Memory B cell (primary cell): ENCODE results near the gene CLEC17A.
A peak's percentile ranks its signal among the peaks of the same experiment; 100 is the strongest.
"Not testable (repeated sequence)": the region's sequence is repeated elsewhere in the genome, so short reads cannot be mapped to it uniquely, and the experiment has no call there.

Source experiments
- ATAC-seq: fragments of 150-1000 bp; cut with Tn5 transposase; 2 replicates; pipeline ENCODE4 v1.10.0; 2021; ENCODE audit warnings: low read depth, mild to moderate bottlenecking, moderate library complexity
- DNase-seq, 2 donors: peaks; one replicate each; pipeline ENCODE4 v3.0.0; 2022; ENCODE audit warnings: low spot score in 2 of 2
- H3K27ac Mint-ChIP-seq: one replicate; pipeline ENCODE4 v1.8.0; 2022; ENCODE audit warnings: mild to moderate bottlenecking, moderate library complexity, mixed read lengths
- H3K27me3 Mint-ChIP-seq: one replicate; pipeline ENCODE4 v1.8.0; 2022; ENCODE audit warnings: mixed read lengths
- H3K36me3 Mint-ChIP-seq: one replicate; pipeline ENCODE4 v1.8.0; 2022; ENCODE audit warnings: mild to moderate bottlenecking, mixed read lengths
- H3K4me1 Mint-ChIP-seq: one replicate; pipeline ENCODE4 v1.8.0; 2022; ENCODE audit warnings: mixed read lengths
- H3K4me3 Mint-ChIP-seq: one replicate; pipeline ENCODE4 v1.8.0; 2022; ENCODE audit warnings: mild to moderate bottlenecking, moderate library complexity, mixed read lengths
- H3K9me3 Mint-ChIP-seq: one replicate; pipeline ENCODE4 v1.8.0; 2022; ENCODE audit warnings: mixed read lengths

CLEC17A gene

DNA sequence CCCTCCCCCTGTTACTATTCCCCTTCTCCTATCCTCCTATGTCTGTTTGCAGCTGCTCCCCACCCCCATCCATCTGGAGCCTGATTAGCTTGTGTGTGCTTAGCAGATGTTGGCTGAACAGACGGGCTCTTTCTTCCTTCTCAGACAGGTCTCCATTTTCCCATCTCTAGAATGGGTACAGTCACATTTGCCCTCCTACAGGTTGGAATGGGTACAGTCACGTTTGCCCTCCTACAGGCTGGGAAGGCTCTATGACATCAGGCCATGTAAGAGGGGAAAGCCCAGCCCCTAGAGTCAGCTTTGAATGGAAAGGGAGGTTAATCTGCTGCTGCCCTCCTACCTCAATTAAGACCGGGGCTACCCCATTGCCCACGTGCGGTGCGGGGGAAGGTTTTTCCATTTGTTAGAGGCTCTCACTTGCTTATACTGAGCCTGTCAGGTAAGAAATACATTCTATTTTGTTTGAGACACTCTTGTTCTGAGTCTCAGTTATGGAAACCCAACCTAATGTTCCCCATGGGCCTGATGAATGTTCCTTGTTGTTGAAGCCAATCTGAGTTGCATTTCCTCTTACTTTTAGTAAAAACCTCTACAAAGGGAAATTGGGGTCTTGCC lies 2.2 kb upstream of the CLEC17A start:
- ATAC-seq (peak; percentile 35), DNase-seq (no peak)
- peak overlapping the region; percentile 10 for H3K27ac Mint-ChIP-seq
- H3K27me3 Mint-ChIP-seq: no peaks in the 10 kb centered on the region
- no peaks in the 10 kb centered on the region for H3K36me3 Mint-ChIP-seq
- no peak overlapping the region for H3K4me3 Mint-ChIP-seq
- H3K4me1 Mint-ChIP-seq: peaks cover 40% of the 10 kb centered on the region
- H3K9me3 Mint-ChIP-seq: no peaks in the 10 kb centered on the region

DNA sequence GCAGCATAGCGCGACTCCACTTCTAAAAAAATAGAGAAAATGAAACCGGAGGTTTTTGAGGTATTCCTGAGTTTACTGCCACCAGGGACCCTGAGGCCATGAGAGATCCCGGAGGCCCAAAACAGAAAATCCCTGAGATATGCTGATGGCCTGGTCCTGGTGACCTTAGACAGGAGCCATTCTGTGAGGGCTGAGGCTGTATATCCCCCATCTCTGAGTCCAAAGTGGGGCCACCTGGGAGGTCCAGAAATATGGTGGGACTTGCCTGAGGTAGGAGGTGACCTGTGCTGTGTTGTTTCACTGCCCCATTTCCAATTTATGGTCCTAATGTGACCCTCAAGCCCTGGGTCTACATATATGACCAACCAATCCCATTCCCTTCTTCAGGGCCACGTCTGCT lies 1.5 kb downstream of the CLEC17A start:
- not testable (repeated sequence) for DNase-seq, ATAC-seq, H3K27me3 Mint-ChIP-seq, H3K9me3 Mint-ChIP-seq
- peaks cover 18% of the 10 kb centered on the region for H3K36me3 Mint-ChIP-seq
- peak overlapping the region; percentile 96 for H3K27ac Mint-ChIP-seq
- H3K4me1 Mint-ChIP-seq: peaks cover 47% of the 10 kb centered on the region
- H3K4me3 Mint-ChIP-seq: peak overlapping the region; percentile 99

DNA sequence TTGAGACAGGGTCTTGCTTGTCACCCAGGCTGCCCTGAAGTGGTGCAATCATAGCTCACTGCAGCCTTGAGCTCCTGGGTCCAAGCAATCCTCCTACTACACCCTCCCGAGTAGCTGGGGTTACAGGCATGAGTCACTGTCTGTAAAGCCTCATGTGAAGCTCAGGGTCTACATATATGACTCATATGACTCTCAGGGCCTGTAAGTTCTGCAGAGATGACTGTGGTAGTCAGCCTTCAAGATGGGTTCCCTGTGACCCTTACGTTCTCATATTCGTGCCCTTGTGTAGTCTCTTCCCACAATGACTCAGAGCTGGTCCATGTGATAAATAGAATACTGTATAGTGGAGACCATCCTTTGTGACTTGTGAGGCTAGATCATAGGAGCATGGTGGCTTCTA lies 2.3 kb downstream of the CLEC17A start:
- not testable (repeated sequence) for DNase-seq
- Mint-ChIP-seq H3K4me3 (peak overlapping the region; percentile 99), H3K36me3 (peaks cover 18% of the 10 kb centered on the region)

DNA sequence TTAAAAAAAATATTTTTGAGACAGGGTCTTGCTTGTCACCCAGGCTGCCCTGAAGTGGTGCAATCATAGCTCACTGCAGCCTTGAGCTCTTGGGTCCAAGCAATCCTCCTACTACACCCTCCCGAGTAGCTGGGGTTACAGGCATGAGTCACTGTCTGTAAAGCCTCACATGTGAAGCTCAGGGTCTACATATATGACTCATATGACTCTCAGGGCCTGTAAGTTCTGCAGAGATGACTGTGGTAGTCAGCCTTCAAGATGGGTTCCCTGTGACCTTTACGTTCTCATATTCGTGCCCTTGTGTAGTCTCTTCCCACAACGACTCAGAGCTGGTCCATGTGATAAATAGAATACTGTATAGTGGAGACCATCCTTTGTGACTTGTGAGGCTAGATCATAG lies 6.5 kb downstream of the CLEC17A start:
- DNase-seq, H3K27me3 Mint-ChIP-seq, ATAC-seq, H3K4me3 Mint-ChIP-seq, H3K9me3 Mint-ChIP-seq: not testable (repeated sequence)
- H3K4me1 Mint-ChIP-seq: peaks cover 42% of the 10 kb centered on the region
- peaks cover 31% of the 10 kb centered on the region for H3K36me3 Mint-ChIP-seq
- H3K27ac Mint-ChIP-seq: peak overlapping the region; percentile 22

More for the DNA sequence above, 2.3 kb downstream of the CLEC17A start:
- H3K4me1 Mint-ChIP-seq: peaks cover 43% of the 10 kb centered on the region
- not testable (repeated sequence) for ATAC-seq, H3K27me3 Mint-ChIP-seq, H3K9me3 Mint-ChIP-seq
- peak overlapping the region; percentile 96 for H3K27ac Mint-ChIP-seq

DNA sequence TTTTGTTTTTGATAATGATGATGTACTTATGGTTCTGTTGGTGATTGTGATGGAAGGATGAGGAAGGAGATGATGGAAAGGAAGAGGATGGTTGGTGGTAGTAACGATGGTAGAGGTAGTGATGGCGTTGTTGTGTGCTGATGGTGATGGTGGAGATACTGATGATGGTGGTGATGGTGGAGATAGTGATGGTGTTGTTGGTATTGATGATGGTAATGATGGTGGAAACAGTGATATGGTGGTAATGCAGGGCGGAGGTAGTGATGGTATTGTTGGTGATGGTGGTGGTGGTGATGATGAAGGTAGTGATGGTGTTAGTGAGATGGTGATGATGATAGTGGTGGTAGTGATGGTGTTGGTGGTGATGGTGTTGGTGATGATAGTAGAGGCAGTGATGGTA lies 12.7 kb downstream of the CLEC17A start:
- Mint-ChIP-seq H3K36me3 (peaks cover 50% of the 10 kb centered on the region), H3K27ac (peak overlapping the region; percentile 56), H3K4me1 (peaks cover 30% of the 10 kb centered on the region), H3K9me3 (peaks cover 6% of the 10 kb centered on the region), H3K27me3 (no peaks in the 10 kb centered on the region), H3K4me3 (peak overlapping the region; percentile 2)
- ATAC-seq (no peak), DNase-seq (no peak)

DNA sequence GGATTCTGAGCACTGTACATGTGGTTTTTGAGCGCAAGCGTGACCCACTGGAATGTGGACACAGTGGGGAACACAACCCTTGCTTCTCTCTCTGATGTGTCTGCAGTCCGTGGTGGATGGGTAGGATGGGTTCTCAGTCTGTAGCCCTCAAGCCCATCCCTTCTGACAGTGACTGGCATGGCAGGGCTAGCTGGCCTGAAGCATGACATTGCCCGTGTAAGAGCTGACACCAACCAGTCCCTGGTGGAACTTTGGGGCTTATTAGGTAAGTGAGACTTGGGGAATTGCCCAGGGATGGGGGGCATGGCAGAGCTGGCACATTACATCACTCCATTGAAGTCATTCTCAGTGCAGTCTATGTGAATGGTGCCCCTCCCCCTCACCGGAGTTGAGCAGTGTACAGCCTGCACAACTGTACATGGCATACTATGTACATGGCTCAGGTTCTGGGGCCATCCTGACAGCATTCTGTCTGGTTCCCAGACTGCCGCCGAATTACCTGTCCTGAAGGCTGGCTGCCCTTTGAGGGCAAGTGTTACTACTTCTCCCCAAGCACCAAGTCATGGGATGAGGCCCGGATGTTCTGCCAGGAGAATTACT lies 16.8 kb downstream of the CLEC17A start:
- Mint-ChIP-seq H3K9me3 (peaks cover 6% of the 10 kb centered on the region), H3K27me3 (no peaks in the 10 kb centered on the region), H3K4me1 (peaks cover 31% of the 10 kb centered on the region), H3K27ac (no peak overlapping the region), H3K36me3 (peaks cover 49% of the 10 kb centered on the region), H3K4me3 (no peak overlapping the region)
- ATAC-seq: no peak
- no peak for DNase-seq

DNA sequence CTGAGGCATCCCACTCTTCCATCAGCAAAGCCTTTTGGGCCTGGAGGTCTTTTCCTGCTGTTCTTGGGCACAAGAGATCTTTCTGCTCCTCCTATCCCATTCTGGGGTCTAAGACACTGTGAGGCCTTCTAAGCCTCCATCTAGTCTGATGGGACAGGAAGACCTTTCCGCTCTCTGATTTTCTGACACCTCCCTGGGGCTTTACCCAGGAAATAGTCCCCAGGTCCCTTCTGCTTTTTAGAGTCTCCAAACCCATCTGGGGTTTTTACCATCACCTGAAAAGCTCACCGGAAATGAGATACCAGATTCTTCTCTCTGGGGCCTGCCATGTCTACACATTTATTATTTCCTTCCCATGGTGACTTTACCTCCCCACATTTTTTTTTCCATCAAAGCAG lies 21.1 kb downstream of the CLEC17A start:
- Mint-ChIP-seq H3K36me3 (peaks cover 32% of the 10 kb centered on the region), H3K4me1 (peaks cover 33% of the 10 kb centered on the region), H3K9me3 (no peaks in the 10 kb centered on the region), H3K27ac (peak overlapping the region; percentile 97), H3K27me3 (no peaks in the 10 kb centered on the region), H3K4me3 (peak overlapping the region; percentile 75)
- DNase-seq (peak; percentile 51 to 72), ATAC-seq (peak; percentile 93)

DNA sequence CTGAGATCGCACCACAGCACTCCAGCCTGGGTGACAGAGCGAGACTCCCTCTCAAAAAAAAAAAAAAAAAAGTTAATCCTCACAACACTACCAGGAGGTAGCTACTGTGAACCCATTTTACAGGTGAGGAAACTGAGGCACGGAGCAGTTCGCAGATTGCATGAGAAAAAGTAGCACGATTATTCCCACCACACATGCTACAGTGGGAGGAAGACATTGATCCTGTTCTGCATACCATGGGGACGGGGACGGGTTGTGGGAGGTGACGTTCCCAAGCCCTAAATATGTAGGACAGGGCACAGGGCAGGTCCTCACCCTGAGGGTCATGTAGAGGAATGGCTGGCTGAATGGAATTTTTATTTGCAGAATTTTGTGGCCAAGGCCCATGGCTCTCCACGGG lies 23.7 kb downstream of the CLEC17A start:
- Mint-ChIP-seq H3K4me3 (no peak overlapping the region), H3K27ac (no peak overlapping the region), H3K4me1 (peaks cover 36% of the 10 kb centered on the region), H3K36me3 (peaks cover 29% of the 10 kb centered on the region), H3K9me3 (no peaks in the 10 kb centered on the region), H3K27me3 (no peaks in the 10 kb centered on the region)
- DNase-seq: no peak
- ATAC-seq: no peak

DNA sequence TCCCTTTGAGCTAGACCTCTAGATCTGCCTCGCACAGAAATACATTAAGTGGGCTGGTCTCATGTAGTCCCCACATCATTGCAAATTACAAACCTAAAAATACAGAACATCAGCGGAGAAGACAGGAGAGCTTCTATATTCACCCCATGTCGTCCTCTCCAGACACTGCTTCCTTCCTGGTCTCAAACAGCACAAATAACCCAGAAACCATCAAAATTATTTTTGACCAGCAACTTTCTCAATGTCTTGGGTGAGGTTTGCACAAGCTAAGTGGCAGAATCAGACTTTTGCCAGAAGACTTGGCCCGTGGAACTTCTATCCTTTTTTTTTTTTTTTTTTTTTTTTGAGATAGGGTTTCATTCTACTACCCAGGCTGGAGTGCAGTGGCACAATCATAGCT lies 28.2 kb downstream of the CLEC17A start:
- Mint-ChIP-seq H3K4me1 (peaks cover 26% of the 10 kb centered on the region), H3K4me3 (no peak overlapping the region), H3K27me3 (no peaks in the 10 kb centered on the region)

DNA sequence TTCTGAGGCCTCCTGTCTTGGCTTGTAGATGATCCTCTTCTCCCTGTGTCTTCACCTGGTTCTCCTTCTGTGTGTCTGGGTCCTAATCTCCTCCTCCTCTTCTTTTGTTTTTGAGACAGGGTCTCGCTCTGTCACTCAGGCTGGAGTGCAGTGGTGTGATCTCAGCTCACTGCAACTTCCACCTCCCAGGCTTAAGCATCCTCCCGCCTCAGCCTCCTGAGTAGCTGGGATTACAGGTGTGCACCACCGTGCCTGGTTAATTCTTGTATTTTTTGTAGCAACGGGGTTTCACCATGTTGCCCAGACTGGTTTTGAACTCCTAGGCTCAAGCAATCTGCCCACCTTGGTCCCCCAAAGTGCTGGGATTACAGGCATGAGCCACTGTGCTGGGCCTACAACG lies 29.4 kb downstream of the CLEC17A start:
- DNase-seq, ATAC-seq, H3K27me3 Mint-ChIP-seq, H3K9me3 Mint-ChIP-seq, H3K4me3 Mint-ChIP-seq: not testable (repeated sequence)
- peaks cover 26% of the 10 kb centered on the region for H3K4me1 Mint-ChIP-seq
- H3K27ac Mint-ChIP-seq: peak overlapping the region; percentile 60
- peaks cover 27% of the 10 kb centered on the region for H3K36me3 Mint-ChIP-seq

More for the DNA sequence above, 28.2 kb downstream of the CLEC17A start:
- Mint-ChIP-seq H3K27ac (peak overlapping the region; percentile 68), H3K9me3 (no peaks in the 10 kb centered on the region), H3K36me3 (peaks cover 24% of the 10 kb centered on the region)
- ATAC-seq (no peak), DNase-seq (no peak)

DNA sequence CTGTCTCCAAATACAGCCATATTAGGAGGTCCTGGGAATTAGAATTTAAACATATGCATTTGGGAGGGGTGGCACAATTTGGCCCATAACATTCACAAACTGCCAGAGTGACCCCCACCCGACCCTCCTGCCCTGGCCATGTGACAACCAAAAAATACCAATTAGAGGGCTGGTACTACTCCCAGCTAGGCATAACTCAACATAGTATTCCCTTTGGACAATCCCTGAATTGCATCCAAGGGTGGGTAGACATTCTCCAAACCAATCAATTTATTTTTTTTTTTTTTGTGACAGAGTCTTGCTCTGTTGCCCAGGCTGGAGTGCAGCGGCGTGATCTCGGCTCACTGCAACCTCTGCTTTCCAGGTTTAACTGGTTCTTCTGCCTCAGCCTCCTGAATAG lies 29.8 kb downstream of the CLEC17A start:
- Mint-ChIP-seq H3K4me3 (no peak overlapping the region), H3K36me3 (peaks cover 30% of the 10 kb centered on the region), H3K9me3 (no peaks in the 10 kb centered on the region), H3K4me1 (peaks cover 26% of the 10 kb centered on the region), H3K27ac (peak overlapping the region; percentile 99), H3K27me3 (no peaks in the 10 kb centered on the region)
- ATAC-seq (no peak), DNase-seq (no peak)

DNA sequence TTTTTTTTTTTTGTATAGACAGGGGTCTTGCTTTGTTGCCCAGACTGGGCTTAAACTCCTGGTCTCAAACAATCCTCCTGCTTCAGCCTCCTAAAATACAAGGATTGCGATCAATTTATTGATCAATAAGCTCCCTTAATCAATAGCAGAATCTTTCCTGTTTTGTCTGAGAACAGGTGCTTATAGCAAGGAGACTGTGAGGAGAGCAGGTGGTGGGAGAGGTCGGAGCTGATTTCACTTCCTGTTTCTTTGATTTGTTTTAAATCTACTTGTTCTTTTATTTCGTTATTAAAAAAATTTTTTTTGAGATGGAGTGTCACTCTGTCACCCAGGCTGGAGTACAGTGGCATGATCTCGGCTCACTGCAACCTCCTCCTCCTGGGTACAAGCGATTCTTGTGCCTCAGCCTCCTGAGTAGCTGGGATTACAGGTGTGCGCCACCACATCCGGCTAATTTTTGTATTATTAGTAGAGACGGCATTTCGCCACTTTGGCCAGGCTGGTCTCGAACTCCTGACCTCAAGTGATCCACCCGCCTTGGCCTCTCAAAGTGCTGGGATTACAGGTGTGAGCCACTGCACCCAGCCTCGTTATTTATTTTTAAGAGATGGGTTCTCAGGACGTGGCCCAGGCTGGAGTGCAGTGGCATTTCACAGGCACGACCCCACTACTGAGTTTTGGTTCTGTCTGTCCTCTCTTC lies 30.7 kb downstream of the CLEC17A start:
- peak in 1 of 2 donors; percentile 49 for DNase-seq
- not testable (repeated sequence) for H3K27me3 Mint-ChIP-seq, H3K9me3 Mint-ChIP-seq
- Mint-ChIP-seq H3K4me1 (peaks cover 24% of the 10 kb centered on the region), H3K27ac (peak overlapping the region; percentile 99), H3K4me3 (peak overlapping the region; percentile 68), H3K36me3 (peaks cover 25% of the 10 kb centered on the region)
- ATAC-seq: peak; percentile 67

DNA sequence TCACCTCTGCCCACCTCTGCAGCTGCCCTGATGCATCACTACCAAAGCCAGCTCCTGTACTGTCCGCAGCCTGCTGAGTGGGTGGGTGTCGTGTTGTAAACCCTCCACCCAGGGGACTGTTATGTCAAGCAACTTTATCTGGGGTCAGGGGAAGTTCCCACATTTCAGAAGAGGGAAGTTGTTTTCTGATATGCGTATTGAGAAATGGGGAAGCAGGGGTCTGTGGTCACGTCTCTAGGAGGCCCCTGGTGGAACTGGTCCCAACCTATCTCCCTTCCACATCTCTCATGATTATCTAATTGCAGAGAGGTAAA lies 31.2 kb downstream of the CLEC17A start:
- H3K27me3 Mint-ChIP-seq: no peaks in the 10 kb centered on the region
- peaks cover under 1% of the 10 kb centered on the region for H3K9me3 Mint-ChIP-seq
- peak; percentile 61 to 68 for DNase-seq
- ATAC-seq: peak; percentile 86
- H3K4me1 Mint-ChIP-seq: peaks cover 24% of the 10 kb centered on the region
- peaks cover 29% of the 10 kb centered on the region for H3K36me3 Mint-ChIP-seq
- H3K4me3 Mint-ChIP-seq: peak overlapping the region; percentile 68
- H3K27ac Mint-ChIP-seq: peak overlapping the region; percentile 99

DNA sequence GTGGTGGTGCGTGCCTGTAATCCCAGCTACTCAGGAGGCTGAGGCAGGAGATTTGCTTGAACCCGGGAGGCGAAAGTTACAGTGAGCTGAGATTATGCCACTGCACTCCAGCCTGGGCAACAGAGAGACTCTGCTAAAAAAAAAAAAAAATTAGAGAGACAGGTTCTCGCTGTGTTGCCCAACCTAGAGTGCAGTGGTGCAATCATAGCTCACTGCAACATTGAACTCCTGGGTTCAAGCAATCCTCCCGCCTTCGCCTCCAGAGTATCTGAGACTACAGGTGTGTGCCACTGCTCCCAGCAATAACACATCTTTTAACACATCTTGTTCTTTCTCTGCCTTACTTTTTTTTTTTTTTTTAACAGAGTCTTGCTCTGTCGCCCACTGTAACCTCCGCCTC lies 32.7 kb downstream of the CLEC17A start:
- ATAC-seq: no peak
- peaks cover 25% of the 10 kb centered on the region for H3K36me3 Mint-ChIP-seq
- DNase-seq: no peak
- no peaks in the 10 kb centered on the region for H3K27me3 Mint-ChIP-seq
- H3K4me3 Mint-ChIP-seq: no peak overlapping the region
- peak overlapping the region; percentile 83 for H3K27ac Mint-ChIP-seq
- peaks cover 5% of the 10 kb centered on the region for H3K9me3 Mint-ChIP-seq
- H3K4me1 Mint-ChIP-seq: peaks cover 21% of the 10 kb centered on the region
